ENCODE data around the gene IQSEC2.

The IQSEC2 gene

DNA sequence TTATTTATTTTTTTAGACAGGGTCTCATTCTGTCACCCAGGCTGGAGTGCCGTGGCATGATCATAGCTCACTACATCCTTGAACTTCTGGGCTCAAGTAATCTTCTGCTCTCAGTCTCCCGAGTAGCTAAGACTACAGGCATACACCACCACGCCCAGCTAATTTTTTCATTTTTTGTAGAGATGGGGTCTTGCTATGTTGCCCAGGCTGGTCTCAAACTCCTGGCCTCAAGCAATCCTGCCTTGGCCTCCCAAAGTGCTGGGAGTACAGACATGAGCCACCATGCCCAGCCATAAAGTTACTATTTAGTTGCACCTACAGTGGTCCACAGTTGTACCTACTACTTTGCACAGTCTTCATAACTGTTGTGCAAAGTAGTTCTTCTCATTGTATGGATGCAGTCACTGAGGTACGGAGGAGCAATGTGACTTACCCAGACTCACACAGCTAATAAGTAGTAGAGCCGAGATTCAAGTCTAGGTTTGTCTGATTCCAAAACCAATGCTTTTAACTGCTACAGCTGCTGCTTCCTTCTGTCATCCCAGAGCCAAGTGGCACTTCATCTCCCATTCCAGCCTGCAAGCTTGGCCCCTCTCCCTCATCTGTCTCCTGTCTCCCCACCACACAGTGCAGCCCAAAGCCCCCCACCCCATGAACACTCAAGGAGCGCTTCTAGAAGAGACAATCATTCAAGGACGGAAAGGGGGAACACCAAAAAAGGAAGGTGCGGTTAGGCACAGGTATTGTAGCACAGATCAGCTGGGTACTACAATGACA is 24.0 kb upstream of the IQSEC2 start:
- no peak for DNase-seq

DNA sequence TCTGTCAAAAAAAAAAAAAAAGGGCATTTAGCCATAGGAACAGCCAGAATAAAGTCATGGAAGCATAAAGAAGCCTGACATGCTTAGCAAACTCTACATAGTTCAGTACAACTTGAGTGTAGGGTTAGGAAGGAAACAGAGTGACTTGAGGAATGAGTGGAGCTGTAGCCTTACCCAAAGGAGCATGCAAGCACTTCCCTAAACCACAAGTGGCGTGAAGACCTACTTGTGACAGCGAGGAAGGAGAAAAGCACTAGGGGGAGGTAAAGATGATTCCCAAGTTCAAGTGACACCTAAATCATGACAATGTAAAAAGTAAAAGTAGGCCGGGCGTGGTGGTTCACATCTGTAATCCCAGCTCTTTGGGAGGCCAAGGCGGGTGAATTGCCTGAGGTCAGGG is 21.8 kb upstream of the IQSEC2 start:
- no peak for DNase-seq

DNA sequence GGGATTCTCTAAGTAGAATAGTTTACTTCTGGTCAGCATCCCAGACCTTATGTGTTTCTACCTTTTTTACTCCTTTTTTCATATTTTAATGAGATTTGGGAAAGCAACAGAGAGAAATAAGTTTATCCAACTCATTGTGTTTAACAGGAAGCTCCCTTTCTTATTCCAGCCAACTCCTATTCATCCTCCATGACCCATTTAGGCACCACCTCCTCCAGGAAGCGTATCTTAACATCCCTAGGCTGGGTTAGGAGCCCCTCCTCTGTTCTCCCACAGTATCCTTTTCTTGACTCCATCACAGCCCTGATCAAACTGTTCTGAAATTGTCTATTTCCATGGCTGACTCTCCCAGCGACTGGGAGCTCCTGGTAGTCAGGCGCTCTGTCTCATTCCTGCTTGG is 18.8 kb upstream of the IQSEC2 start:
- DNase-seq: no peak

DNA sequence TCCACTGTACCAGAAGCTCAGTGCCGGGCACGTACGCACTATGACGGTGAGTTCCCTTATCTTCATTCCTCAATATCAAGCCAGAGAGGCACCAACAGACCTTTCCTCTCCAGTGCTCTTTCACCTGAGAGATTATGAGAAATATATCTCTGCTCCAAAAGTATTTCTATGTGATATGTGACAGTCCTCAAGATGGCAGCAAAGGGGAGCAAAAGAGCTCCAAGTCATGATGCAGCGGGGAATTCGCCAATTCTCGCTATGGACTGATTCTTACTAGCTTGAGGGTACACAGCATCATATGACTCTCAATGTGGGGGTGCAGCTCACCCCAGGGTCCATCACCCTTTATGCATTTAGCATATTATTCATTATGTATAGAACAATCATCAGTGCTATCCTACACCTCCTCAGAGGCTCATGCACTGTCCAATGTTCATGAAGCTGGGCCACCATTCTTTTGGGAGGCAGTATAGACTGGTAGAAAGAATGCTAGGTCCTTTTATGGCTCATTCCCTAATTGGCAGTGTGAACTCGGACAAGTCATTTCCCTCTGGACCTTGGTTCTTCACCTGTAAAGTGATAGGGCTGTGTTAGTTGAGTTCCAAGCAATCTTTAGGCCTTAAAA is 12.8 kb upstream of the IQSEC2 start:
- DNase-seq: no peak

DNA sequence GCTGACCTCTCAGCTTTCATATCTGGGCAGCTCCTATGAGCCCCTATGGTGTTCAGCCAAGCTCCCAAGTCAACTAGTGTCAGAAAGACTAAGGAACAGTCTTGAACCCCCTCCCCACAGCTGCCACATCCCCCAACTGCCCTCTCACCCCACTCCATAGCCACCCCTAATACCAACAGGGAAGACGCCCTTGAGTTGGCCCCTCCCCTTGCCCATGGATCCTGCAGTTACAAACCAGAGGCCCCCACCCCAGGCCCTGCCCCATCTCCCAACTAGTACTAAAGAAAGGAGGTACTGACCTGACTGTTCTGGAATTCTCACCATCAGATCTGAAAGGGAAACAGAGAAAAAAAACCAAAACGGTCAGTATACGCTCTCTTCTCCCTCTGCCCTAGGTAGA is 10.2 kb upstream of the IQSEC2 start:
- DNase-seq: no peak

DNA sequence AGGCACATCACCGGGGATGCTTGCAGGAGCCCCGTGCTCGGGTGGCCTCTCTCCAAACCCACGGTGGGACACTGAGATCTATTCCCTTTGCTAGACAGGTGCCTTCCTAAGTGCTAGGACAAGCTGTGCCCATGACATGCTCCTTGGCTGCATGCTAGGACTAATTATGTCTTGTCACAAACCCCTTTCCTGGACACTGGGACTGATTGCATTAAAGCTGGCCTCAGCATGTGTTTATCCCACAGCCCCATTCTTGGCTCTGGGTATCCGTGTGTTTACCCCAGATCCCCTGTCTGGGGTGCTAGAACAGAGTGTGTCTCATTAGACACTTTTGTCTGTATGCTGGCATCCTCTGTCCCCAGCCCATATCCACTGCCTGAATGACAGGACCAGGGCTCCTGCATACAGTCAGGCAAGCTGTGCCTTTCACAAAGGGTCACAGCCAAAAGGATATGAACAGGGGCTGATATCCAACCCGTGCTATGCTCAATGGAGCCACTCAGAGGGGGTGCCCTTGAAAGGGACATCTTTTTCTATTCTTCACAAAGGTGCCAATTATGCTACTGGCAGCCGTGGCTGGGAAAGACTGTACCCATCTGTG is 9.2 kb upstream of the IQSEC2 start:
- no peak for DNase-seq

DNA sequence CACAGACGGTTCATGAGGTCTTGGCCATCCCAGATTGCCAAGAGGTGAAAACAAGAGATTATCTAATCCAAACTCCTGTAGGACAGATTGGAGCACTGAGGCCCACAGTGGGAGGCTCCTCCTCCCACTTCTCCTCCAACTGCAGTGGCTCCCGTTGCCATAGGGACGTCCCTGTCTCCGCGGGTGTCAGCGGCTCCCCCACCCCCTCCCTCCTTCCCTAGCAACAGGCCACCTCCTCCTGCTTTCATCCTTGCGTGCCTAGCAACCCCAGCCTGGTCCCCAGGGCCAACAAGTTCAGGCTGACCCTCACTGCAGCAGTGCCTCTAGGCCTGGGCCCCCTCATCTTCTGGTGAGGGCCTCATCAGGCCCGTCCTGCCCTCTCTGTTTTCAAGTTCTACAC is 6.8 kb upstream of the IQSEC2 start:
- no peak for DNase-seq

DNA sequence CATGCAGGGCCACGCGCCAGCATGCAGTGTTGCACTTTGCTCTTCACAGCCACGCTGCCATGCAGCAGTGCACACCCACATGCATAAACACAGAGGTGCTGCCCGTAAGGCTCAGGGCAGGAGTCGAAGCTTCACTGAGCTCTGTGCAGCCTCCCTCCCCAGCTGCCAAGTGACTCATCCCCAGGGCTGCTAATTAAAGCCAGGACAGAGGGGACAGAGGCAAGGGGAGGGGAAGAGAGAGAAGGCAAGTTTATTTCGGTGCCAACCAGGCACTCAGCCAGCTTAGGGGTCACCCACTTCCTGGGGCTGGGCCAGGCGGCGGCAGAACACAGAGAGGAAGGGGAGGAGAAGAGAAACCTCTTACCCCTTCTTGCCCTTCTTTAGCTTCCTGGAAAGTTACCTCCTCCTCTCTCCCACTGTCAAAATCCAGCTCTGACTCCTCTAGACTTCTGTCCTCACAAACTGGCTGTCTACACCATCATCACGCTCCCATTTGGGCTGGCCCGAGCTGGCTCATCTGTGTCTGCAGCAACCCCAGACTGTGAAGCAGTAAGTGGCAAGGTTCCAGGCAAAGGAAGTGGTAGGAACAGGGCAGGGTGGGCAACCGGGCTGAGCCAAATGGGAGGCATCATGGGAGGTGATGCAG is 6.2 kb upstream of the IQSEC2 start:
- no peak for DNase-seq

DNA sequence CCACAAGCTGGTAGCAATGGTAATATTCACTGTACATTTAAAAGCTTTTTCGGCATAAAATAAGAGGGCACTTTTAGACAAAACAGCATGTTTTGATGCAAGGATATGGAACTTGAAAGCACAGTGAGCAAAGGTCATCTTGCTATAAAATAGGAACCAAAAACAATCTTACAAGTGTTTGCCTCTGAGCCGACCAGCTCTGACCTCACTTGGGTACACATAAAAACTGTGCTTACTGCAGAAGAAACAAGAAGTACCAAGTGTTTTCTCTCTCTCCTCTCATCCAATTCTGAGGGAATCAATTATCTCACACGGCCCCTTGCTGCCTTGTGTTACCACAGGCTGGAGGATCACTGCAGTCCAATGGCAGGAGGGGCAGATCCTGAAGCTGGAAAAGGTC is 4.8 kb upstream of the IQSEC2 start:
- no peak for DNase-seq

DNA sequence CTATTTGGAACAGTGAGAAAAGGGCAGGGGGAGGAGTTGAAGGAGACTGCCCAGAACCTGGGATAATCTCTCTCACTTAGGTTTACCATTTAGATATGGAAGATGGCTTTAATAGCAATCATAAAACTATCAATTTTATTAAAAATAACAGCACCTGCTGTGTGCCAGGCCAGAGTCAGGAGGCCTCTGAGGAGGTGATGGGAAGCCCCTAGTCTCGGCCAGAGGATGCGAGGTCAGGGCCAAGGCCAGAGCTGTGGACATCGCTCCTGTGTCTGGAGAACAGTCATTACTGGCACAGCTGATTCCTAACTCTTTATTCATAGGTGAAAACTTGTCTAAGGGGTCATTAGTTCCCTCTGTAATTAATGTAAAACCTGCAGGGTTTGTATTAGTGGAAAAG is 4.2 kb upstream of the IQSEC2 start:
- DNase-seq: no peak

DNA sequence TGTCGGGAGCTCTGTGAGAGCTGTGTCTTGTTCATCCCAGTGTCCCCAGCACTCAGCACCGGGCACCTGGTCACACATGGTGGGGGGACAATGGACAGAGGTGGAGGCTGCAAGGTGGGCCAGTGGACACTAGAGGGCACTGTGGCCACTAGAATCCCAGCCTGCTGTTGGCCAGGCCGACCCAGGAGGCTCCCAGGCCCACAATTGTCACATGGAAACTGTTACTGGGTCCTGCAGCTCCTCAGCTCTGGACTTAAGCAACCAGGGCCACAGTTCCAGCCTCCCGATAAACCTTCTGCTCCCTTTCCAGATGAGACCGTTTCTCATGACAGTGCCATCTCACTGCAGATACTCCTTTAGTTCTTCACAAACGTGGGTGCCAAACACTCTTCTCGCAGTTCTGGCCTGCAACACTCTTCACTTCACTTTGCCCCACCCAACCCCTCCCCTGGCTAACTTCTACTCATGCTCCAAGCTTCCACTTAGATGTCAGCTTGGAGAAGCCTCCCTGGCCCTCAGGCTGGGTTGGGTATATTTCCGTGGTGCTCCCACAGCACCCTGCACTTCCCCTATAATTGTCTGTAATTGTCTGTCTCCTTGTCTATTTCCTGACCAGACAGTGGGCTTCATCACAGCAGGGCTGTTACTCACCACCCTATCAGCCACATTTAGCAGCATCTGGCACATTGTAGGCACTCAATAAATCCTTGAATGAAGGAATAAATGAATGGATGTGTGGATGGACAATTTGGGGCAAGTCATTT is 3.5 kb upstream of the IQSEC2 start:
- no peak for DNase-seq

DNA sequence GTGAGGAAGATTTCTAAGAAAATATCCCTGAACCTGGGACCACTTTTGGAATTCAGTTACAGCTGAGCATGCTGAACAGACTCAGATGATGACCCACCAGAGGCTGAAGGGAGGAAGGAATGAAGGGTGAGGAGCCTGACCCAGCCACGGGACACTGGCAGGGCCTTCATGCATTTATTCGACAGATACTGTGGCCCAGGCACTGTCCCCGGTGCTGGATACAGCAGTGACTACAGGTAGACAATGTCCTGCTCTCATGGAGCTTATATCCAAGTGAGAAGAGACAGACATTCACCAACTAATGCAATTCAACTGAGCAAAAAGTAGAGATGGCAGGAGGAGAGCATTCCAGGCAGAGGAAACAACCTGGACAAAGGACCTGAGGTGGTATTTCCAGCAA is 2.2 kb upstream of the IQSEC2 start:
- no peak for DNase-seq

DNA sequence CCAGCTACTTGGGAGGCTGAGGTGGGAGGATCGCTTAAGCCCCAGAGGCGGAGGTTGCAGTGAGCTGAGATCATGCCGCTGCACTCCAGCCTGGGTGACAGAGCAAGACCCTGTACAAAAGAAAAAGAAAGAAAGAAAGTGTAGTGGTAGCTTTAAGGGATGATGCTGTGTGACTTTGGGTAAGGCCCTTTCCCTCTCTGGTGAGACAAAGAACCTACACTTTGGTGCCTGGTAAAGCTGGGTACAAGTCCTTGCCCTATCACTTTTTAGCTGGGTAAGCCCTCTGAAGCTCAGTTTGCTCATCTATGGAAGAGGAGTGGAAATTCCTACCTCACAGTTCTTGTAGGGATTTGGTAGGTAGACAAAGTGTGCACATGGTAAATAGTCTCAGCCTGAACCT is 1.7 kb upstream of the IQSEC2 start:
- no peak for DNase-seq

DNA sequence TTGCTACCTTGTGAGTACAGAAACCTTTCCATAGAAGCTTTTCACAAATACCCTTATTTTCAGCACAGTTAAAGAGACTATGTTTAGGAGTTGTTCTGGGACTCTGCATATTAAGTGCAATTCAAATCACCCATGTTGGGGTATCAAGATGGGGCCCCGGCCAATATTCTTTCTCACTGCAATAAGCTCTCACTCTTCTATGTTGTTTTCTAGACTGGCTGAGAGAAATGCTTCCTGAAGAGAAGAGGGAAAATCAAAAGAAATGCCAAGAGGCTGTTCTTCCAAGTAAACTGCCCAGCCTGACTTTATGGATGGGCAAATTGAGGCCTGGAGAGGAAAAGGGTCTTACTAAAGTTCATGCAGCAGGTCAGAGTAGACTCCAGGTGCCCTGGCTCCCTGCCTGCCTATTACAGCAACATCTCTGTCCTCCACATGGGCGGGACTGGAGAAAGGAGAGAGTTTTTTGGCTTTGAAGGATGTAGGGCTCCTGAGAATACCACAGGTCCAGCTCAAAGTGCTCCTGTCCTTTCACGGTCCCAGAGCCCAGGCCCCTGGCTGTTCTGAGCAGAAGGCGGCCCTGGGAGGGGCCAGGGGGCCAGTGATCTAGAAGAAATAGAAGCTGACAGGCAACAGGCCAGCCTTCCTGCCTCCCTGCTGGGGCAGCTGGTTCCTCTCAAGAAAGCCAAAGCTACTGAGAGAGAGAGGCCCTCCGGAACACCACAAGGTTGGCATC is 745 bp upstream of the IQSEC2 start:
- no peak for DNase-seq

DNA sequence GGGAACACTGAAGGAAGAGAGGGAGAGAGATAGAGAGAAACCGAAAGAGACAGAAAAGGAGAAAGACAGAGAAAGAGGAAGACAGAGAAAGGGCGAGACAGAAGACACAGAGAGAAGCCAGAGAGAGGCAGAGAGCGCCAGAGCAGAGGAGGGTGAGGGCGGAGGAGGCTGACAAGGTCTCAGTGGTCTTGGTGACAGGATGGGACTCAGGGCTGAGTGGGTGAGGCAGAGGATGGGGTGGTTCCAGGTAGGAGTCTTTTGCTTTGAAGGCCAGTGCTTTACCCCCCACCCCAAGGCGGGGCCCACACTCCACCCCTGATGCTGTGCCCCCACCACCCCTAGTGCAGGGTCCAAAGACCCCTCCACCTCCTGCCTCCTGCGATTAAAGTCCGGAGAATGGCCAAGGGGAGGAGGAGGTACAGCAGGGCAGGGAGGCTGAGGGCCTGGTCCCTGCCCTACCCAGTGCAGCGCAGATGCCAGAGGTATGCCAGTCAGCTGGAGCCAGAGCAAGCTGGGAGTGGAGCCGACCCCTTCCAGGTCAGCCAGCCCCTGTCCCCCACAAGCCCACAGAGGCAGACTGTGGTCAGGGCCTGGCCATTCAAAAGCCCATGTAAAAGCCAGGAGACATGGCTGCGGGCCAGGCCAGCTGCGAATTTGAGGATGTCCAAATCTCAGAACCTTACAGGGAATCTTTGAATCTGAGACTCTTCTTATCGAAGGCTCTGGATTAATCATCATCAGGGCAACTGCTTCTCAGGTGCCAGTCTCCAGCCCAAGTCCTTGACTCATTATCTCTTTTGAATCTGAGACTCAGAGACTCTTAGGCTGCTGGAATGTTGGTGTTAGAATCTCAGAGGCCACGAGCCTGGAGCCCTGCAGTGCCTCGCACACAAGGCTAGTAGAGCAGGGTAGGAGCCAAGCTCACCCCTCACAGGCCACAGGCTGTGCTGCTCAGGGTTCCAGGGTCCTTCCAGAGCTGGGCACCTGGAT is 758 bp downstream of the IQSEC2 start:
- DNase-seq: no peak

DNA sequence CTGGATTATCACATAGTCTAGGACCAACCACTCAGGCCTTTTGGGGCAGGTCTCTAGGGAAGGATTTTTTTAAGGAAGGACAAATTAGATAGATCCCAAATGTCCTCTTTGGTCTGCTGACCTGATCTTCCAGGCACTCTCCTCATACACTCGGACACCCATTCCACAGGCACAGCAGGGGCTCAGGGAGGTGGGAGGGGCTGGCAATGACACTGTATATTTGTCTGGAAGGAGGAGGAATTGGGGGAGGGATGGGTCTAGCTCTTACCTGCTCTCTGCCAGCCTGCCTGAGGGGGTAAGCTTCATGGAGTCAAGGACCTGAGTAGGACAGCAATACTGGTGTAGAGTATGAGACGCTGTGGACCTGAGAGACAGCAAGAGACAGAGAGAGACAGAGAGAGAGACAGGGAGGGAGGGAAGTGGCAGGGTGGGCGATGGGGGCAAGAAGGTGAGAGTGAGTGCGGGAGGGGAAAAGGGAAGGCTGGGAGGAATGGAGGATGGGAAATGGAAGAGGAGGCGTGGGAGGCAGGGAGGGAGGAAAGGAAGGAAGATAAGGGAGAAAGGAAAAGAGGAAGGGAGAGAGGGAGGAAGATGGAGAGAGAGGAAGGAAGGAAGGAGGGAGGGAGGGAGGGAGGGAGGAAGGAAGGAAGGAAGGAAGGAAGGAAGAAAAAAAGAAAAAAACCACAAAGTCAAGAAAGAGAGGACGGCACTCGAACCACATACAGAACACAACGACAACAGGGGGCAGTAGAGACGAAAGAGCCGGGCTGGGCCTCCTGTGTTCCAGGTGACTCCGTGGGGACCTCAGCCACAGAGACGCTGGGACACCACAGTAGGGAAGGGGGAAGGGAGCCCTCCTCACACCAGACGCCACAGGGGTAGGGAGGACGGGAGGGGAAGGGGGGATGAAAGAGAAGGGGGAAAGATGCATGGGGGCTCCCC is 1.8 kb downstream of the IQSEC2 start:
- no peak for DNase-seq

DNA sequence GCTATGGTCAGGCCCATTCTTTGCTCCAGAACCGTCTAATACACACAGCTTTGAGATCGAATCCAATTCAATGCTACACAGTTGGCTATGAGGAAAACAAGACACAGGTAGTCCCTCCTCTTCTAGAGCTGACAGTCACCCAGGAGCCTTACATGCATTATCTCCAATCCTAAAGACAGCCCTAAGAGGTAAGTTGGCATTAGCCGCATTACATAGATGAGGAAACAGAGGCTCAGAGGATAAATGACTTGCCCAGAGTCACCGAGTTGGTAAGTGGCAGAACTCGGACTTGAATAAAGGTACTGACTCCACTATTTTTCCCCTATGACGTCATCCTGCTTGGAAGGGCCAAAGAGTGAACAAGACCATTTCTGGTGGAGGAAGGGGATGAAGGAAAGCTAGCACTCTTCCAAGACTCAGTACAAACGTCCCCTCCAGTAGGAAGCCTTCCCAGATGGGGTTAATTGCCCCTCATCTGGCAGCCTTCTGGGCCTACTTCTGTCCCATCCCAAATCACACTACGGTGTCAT is 8.5 kb downstream of the IQSEC2 start:
- DNase-seq: no peak

DNA sequence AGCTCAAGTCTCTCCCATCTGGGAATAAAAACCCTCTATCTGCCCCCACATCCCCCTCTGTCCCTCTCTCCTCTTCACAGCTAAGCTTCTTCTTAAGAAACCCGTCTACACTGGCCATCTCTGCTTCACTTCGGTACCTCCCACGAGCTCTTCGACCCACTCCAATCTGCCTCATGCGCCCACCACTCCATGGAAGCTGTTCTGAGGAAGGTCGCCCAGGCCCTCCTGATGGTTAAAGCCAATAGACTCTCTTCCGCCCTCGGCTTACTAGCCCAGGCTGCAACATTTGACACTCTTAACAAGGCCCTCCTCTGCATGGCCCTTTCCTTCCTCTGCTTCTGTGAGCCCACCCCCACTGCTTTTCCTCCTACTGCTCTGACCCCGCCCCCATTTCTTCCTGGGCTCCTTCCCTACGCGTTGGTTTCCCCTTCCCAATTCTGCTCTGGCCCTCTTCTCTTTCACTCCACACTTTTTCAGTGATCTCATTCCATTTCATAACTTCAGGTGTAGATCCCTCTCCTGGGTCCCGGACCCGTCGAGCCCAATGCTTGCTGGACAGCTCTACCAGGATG is 11.8 kb downstream of the IQSEC2 start:
- DNase-seq: no peak

DNA sequence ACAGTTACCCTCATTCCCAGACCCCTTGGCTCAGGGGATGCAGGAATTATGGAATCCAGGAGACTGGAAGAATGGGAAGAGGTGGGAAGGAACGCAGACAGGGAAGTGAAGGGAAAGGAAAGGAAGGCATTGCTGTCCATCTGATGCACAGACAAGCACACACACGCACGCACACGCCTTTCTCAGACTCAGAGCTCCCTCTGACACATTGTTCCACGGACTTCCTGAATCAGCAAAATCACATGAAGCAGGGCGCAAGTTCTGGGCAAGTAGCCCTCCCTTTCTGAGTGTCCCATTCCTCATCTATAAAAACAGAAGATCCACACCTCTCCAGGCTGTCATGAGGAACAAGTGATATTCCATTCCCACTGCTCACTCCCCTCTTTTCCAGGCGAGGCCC is 13.2 kb downstream of the IQSEC2 start:
- DNase-seq: no peak
